DMS153 (cell line): ENCODE measurements around the gene VASN.

Experiments used
- DNase-seq: peaks from one replicate; lab custom pipeline; 2025; lab: John Stamatoyannopoulos, UW

Gene VASN

DNA sequence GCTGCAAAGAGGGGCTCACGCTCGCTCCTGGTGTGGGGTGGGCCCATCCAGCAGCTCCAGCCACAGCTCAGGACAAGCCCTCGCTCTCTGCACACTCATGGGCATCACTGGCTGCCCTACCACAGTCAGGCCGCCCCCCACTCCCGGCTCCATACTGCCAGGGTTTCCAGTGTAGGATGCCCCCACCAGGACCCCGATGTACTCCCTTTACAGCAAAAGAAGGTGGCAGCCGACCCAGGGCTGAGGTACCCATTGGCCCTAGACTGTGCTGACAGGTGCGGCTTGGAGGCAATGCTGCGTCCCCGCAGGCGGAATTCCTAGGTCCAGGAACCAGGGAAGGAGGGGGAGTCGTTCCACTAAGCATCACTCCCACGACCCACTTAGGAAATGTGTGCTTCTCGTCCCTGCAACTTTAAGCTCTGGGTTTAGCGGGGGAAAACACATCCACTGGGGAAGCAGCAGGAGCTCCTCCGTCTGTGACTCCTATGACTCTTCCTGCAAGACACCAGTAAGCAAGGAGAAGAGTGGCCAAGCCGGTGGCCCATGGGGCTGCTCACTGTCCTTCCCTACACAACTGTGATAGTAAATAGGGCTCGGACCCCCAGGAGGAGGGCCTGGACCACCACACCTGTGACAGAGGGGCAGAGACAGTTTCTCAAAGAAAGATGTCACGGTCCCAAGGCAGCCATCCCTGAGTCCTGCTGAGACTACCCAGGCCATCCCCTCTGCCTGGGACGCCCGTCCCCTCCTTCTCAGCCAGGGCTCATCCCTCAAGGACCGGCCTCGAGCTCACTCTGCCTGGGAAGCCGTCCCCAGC, 31.7 kb downstream of the VASN start:
- no peak for DNase-seq

DNA sequence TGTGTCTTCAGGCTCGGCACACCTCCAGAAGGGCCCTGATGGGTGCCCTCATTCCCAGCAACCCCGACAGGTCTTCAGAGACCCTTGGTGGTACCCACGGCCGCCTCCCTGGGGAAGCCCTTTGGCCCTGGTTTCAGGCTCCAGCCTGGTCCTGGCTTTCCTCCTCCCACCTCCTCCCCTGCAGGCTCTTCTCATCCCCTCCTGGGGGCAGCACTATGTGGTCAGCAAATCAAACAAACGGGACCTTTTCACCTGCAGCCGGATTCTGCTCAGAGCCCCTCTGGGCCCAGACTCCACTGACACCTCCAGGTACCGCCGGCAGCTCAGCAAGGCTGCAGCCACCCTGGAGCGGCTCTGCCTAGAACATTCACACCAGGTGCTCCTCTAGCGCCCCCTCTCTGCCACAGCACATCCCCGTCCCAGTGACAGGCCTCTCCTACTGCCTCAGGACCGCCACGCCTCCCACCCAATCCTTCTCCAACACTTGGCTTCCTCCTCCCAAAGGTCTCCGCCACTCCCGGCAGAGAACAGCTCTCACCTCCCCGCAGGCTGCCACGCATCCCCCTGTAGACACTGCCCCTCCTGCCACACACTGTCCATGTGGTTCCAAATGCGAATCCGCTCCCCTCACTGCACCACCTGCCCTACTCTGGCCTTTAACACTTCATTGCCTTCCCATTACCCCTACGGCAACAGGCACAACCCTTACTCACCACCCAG, 32.8 kb downstream of the VASN start:
- DNase-seq = no peak

DNA sequence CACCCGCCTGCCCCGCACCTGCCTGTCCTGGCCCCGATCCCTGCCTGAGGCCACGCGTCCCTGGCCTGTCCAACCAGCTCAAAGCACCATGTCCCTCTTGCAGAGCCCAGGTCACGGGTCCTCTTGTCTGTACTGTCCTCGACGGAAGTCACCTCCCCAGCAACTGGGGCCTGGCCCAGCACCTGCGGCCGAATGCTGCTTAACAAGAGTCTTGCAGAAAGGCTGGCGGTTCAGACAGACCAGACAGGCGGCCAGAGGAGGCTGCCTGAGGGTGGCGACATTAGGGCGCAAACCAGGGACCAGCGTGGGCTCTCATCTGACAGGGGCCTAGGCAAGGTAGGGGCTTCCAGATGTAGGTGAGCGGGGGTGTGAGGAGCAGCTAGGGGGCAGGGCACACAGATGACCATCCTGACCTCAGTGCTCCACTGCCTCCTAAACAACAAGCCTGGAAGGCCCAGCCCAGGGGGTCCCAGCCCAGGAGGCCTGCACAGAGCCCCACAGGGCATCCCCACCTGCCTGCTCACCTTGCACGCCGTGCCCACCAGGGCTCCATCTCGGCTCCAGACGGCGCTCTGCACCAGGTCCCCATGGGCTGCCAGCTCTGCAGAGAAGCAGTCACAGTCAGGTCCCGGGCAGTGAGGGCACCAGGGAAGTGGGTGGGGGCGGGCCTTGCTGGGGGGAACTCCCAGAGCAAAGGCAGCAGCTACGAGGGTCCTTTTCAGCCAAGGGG, 33.5 kb downstream of the VASN start:
- no peak for DNase-seq

DNA sequence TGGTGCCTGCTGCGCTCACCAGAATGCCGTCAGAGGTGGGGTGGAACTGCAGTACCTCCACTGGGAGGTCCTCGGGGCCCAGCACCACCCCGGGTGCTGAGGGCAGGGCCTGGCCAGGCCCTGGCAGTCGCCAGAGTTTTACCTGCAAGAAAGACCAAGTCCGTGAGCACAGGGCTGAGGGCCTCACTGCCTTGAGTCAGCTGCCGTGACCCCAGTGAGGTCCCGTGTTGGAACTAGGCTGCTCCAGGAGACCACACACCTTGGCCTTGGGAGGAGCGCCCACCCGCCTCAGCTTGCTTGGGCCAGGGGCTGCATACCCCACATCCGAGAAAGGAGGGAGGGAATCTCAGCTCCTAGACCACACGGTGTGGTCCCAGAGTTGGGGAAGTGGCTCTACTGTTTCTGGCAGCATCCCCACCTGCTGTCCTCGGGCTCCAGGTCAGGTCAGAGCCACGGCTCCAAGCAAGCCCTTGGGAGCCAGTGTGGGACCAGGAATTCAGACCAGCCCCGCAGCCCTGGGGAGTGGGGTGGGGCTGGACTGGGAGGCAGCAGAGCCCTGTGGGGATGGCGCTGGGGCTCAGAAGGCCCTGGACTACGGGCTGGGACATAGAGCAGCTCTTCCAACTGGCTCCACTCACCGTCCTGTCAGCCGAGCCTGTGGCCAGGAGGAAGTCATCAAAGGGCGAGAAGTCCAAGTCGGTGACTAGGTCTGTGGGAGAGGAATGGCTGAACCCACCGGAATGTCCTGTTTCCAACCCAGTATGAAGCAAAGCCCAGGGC, 36.1 kb downstream of the VASN start:
- no peak for DNase-seq

DNA sequence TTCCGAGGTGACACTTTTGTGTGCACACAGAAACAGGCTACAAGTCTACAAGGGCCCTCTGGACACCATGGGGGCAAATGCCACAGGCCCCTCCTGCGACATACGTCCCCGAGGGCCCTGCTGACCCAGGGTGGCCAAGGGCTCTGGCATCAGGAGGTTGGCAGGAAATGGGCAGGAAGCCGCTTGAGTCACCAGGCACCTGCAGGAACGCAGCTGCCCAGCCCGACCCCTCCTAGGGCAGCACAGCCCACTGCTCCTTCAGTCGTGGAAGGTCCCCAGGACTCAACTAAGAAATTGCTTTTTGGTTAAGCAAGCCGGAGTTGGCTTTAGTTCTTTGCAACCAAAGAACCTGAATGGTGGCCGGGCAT, 36.7 kb downstream of the VASN start:
- DNase-seq = no peak

DNA sequence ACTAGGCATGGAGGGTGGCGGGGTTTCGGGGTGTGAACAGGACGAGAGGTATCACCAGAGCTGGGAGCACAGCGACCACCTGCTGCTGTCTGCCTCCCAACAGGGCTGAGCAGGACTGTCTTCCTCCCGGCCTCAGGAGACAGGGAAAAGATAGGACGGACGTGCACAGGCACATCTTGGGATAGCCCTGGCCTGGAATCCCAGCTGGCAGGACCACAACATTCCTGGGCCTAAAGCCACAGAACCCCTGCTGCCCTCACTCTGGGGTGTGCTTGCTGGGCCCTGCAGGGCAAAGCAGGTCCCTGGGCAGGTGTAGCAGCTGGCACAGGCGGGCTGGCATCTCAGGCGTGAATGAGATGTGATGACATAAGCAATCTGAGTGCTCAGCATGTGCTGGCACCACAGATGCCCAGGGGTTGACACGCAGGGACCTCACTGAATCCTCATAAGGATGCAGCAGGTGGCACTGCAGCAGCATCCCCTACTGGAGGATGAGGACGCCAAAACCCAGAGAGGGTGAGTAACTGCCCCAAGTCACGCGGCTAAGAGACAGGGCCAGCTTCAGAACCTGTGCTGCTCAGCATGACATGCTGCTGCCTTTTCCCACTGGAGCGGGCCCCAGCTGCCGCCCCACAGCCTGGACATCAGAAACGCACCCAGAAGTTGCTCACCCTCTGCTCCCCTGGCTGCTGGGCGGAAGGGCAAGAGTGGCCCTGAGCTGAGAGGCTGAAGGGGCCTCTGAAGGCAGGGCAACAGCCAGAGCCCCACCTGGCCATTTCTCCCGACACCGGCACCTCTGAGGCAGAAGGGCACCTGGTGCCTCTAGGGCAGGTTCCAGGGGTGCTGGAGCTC, 37.7 kb downstream of the VASN start:
- DNase-seq = no peak

DNA sequence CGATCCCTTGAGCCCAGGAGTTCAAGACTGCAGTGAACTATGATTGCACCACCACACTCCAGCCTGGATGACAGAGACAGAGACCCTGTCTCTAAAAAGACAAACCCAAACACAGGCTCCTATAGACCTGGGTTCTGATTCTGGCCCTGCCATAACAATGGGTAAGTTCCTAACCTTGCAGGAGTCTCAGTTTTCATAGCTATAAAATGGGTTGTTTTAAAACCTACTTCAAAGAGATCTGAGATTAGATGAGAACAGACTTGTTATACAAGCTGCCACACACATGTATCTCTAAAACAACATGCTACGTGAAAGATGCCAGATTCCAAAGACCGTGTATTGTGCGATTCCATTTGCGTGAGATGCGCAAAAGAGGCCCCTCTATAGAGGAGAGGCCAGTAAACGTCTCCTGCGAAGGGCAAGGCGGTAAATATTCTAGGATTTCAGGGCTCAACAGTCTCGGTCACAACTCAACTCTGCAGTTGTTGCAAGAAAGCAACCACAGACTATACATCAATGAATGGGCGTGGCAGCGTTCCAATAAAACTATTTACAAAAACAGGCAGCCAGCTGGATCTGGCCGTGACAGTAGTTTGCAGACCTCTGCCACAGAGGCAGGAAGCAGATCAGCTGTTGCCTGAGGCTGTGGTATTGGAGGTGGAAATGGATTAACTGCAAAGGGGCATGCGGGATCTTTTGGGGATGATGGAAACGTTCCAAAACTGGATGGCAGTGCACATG, 38.9 kb downstream of the VASN start:
- DNase-seq = peak; percentile 82

DNA sequence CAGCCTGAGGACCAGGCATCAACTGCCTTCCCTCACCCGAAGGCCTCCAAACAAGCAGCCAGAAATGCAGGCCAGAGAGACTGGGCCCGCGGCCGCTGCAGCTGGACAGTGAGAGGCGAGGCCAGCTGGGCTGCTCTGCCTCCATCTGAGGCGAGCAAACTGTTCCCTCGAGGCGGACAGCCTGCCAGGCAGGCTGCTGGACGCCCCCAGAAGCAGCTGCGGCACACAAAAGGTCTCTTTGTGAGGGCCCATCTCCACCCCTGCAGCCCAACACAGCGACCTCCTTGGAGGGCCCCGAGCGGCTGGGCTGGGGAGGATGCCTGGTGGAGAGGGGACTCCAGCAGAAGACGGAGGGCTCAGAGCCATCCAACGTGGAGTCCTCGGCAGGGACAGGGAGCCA, 40.0 kb downstream of the VASN start:
- no peak for DNase-seq

DNA sequence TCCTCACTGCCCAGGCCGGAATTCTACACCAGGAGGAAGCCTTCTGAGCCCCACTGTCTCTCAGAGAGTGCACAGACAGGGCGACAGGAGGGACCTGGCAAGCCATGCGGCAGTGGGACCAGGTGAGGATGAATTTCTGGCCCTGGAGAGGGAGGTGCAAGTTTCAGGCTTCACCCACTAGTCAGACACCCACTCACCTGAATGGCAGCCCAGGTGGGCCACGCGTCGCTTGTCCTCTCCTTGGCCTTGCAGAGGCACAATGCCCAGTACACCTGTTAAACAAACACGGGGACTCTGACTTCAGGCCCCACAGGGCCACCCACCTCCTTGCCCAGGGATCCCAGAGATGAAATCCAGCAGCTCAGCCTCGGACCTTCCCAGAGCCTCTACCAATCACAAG, 40.5 kb downstream of the VASN start:
- no peak for DNase-seq

DNA sequence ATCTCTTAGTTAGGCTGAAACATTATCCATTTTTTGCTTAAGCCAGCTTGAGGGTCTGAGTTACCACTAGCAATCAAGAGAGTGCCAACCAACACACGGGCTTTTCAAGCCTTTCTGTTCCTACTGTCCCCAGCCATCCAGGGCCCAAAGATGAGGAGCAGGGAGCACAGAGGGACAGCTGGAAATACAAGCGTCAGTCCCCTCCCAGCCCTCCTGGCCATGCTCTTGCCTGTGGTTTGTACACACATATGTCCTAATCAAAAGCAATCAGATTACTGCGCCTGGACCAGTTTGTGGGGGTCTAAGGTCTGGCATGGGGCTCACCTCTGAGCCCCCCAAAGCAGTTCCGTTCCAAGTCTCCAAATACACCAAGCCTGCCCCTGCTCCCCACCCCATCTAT, 41.2 kb downstream of the VASN start:
- no peak for DNase-seq

DNA sequence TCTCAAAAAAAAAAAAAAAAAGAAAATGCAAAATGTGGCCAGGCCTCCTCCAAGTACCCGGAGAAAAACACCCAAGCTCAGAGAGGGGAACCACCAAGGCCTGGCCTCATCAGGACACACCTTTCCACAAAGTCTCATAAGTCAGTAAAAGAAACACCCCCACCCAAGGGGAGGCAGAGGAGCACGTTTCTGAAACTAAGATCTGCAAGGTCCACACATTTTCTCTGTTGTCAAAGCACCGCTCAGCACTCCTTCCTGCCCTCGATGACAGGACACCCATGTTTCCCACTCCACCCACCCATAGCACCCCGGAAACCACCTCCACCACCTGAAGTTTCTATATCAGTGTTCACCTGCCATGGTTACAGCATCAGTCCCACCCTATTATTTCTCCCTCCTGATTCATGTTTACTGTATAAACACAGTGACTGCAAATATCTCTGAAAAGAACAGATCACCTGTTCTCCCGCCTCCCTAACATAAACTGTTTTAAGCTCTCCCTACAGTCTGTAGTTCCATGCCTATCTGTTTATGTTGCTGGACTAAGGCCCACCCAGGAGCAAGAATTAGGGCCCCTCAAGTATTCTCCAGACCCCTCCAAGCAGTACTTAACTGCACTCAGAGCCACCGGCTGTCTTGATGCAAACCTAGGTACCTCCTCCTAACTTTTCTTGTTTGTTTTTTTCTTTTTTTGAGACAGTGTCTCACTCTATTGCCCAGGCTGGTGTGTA, 42.7 kb downstream of the VASN start:
- DNase-seq = peak; percentile 69

DNA sequence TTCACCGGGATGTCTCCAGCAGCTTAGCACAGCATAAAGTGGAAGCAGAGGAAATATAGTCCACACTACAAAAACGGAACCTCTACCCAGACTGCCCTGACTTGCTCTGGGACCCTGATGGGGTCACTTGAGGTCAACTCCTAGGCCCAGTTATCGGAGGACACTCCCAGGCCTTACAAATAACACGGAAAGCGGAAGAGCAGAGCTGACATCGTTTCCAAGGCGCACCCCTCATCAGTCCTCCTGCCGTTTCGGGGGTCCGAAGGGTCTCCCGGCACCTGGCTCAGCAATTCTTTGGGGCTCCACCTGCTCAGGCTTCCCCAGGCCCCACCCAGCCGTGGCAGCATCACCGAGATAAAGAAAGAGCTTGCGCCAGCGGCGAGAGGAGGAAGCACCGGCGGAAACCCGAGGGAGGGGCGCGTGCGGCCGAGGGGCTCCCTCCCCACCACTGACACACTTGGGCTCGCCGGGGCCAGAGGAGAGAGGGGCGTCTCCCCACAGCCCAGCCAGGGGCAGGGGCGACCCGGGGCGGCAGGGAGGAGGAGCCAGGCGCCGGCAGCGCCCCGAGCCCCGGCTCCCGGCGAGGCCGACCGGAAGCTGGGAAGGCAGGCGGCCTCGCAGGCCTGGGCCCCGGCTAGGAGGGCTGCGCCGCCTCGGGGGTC, 44.0 kb downstream of the VASN start:
- no peak for DNase-seq

DNA sequence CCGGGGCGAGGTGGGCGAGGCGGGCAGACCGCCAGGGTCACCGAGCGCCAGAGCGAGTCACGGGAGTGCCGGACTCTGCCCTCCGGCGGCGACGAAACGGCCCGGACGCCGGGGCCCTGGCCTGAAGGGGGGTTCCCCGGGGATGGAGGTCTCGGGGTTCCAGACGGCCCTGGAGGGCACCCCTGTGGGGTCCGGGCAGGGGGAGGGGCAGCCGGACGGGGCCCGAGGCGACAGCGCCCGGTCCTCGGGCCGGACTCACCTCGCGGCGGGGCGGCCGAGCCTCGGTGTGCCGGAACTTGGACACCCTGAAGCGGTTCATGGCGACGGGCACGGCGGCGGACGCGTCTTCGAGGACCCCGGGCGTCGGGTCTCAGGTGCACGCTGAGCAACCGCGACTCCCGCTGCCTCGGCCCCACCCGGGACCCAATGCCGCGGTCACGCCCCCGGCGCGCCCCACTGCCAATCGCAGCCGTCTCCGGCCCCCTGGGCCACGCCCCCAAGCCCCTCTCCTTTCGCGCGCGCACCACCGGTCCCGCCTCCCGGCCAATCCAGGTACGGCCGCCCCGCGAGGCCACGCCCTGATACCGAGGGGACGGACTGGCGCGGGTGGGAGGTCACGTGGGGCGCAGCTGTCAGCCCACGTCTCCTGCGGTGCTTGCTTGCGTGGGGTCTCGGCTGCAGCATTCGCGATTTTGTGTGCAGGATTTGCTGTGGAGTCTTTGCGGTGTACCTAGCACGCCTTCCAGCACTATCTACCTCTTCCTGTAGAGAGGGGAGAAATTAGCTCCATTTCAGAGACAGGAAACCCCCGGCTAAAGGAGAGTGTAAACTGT, 44.8 kb downstream of the VASN start, which contains the start of gene CORO7:
Gene CORO7 (minus strand): TSS at position 397 of the 833 bp plus-strand sequence. CDS start 78 bp downstream, at position 319.
- DNase-seq = peak; percentile 89

DNA sequence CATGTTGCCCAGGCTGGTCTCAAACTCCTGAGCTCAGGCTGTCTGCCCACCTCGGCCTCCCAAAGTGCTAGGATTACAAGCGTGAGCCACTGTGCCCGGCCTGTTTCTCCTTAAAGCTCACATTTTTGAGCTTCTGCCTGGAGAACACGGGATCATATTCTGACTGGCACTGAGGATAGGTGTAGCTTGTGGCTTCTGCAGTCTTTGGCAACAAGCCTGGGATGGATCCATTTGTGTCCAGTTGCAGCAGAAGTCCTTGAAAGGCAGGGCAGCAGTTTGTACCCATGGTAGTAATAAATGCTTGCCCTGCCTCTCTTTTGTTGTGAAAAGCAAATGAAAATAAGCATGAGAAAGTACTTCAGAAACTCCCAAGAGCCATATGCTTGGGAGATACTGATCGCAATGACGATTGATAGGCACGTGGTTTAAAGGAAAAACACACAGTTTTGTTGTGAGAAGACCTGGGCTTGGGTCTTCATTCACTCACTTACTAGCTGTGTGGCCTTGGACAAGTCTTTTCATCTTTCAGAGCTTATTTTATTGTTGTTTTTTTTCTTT, 47.8 kb downstream of the VASN start:
- no peak for DNase-seq

DNA sequence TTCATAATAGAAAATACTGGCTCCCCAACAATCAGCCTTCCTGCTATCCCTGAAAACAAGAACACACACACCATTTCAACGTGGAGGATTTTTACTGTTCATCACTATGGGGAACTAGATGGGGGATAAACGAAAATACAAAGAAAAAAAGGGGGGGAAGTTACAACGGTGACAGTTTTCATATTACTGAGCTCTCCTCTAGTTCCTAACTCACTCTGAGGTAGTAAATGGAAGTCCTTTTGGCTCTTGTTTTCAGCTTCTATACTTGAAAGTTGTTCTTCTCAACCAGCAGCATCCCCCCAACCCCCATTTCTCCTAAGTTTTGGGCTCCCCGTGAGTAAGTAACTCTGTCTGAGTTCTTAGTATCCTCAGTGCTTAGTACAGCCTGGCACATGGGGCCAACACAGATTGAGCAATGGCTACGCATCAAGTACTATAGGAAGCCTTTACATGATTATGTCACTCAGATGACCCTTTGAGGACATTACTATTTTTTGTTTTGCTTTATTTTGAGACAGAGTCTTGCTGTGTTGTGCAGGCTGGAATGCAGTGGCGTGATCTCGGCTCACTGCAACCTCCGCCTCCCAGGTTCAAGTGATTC, 49.0 kb downstream of the VASN start:
- no peak for DNase-seq

DNA sequence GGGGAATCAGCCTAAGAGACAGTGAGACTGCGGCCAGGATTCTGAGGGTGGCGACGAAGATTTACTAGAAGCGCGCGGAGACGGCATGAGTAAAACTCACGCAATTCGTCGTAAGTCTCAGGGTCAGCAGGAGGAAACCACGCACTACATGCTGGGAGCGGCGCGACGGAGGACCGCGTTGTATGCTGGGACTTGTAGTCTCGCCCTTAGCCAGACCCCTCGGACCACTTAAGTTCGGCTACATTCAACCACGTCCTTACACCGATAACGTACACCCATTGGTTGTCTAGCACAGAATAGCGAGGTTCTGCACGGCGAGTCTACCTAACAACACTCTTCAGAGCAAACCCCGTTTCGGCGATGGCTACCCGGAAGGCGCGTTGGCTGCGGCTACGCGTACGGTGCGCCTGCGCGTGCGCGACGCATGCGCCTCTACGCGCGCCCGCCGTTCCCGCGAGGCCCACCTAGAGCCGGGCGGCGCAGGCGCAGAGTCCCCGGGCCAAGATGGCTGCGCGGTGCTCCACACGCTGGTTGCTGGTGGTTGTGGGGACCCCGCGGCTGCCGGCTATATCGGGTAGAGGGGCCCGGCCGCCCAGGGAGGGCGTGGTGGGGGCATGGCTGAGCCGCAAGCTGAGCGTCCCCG, 53.9 kb downstream of the VASN start, which contains the start of gene DNAJA3:
Gene DNAJA3 (plus strand): TSS at position 491 of the 643 bp plus-strand sequence. CDS start 14 bp downstream, at position 505.
- peak; percentile 86 for DNase-seq
